ENCODE measurements around the gene ECHS1. TPM values are rescaled to one million over a fixed set of nuclear protein-coding genes. Genes with fewer than 3 reads are reported as not detected.

The ECHS1 gene
- polyA plus RNA-seq, 1 donor, result 126 TPM

Other genes starting within 250 kb of the ECHS1 start
- 18.8 TPM for gene KNDC1, start 213.1 kb downstream of the ECHS1 start, polyA plus RNA-seq
- gene UTF1, start 143.1 kb downstream of the ECHS1 start, polyA plus RNA-seq, result not detected
- 0.22 TPM for gene VENTX, start 135.5 kb downstream of the ECHS1 start, polyA plus RNA-seq
- 5.9 TPM for gene ADAM8, start 96.5 kb downstream of the ECHS1 start, polyA plus RNA-seq
- 53.2 TPM for gene TUBGCP2, start 64.5 kb downstream of the ECHS1 start, polyA plus RNA-seq
- 20.9 TPM for gene ZNF511, start 64.4 kb downstream of the ECHS1 start, polyA plus RNA-seq
- gene CALY, start 36.5 kb downstream of the ECHS1 start, polyA plus RNA-seq, result 6.8 TPM
- 306 TPM for gene PRAP1, start 26.0 kb downstream of the ECHS1 start, polyA plus RNA-seq
- 56.9 TPM for gene FUOM, start 15.3 kb downstream of the ECHS1 start, polyA plus RNA-seq
- gene PAOX, start 5.9 kb upstream of the ECHS1 start, polyA plus RNA-seq, result 9.8 TPM
- gene MTG1, start 20.8 kb upstream of the ECHS1 start, polyA plus RNA-seq, result 67.5 TPM
- 4.9 TPM for gene SPRN, start 51.3 kb upstream of the ECHS1 start, polyA plus RNA-seq
- gene SCART1, start 80.6 kb upstream of the ECHS1 start, polyA plus RNA-seq, result 2.3 TPM
- gene CYP2E1, start 154.0 kb upstream of the ECHS1 start, polyA plus RNA-seq, result 1.3 TPM
- 0.51 TPM for gene SYCE1, start 192.2 kb upstream of the ECHS1 start, polyA plus RNA-seq